Stromal cell of bone marrow (primary cell): ENCODE data around the gene ZNF490.

Experiments
- DNase-seq: peaks from one replicate; pipeline ENCODE4 v3.0.0-alpha.2; 2012; ENCODE audit warnings: low read depth

Gene ZNF490

GRCh38 chr19:12543855-12544254 is 66.8 kb downstream of the ZNF490 start:
- no peak for DNase-seq
